Peyer's patch (tissue), 4 donors: ENCODE data around the gene CYP24A1. TPM values are rescaled to one million over a fixed set of nuclear protein-coding genes. Genes with fewer than 3 reads are reported as not detected.

Experiments used
- DNase-seq, 3 donors: peaks; one replicate each; pipeline ENCODE4 v3.0.0-alpha.2; 2017 to 2019
- H3K27ac ChIP-seq, 4 donors: fragments of 200-600 bp; sonication (generic); one replicate each; pipeline ENCODE4 v1.5.1; 2016 to 2019
- H3K27me3 ChIP-seq, 2 donors: fragments of 200-600 bp; sonication (generic); one replicate each; pipeline ENCODE4 v1.5.1; 2019
- H3K36me3 ChIP-seq, 3 donors: fragments of 200-600 bp; sonication (generic); one replicate each; pipeline ENCODE4 v1.5.1; 2016 to 2019
- H3K4me1 ChIP-seq, 4 donors: fragments of 200-600 bp; sonication (generic); one replicate each; pipeline ENCODE4 v1.5.1; 2016 to 2019
- H3K4me3 ChIP-seq, 4 donors: fragments of 200-600 bp; sonication (generic); 1 replicate in 3 of 4; 2 replicates in 1 of 4; pipeline ENCODE4 v1.5.1; 2016 to 2019; ENCODE audit warnings: mild to moderate bottlenecking in 1 of 4
- H3K9me3 ChIP-seq, 4 donors: fragments of 200-600 bp; sonication (generic); one replicate each; pipeline ENCODE4 v1.5.1; 2016 to 2019; ENCODE audit warnings: mild to moderate bottlenecking in 1 of 4
- CTCF ChIP-seq, 6 experiments: fragments of 450-650 bp in 4 of 6; fragments of 200-600 bp in 2 of 6; sonication (generic) in 1 of 6; IDR thresholded peaks; one replicate each; pipeline ENCODE4 v1.5.1; 2017 to 2019; ENCODE audit warnings: antibody characterized with exemption in 6 of 6, mild to moderate bottlenecking in 3 of 6, moderate library complexity in 1 of 6
- POLR2A ChIP-seq, 2 donors: fragments of 450-650 bp; IDR thresholded peaks; one replicate each; pipeline ENCODE4 v1.5.1; 2017; ENCODE audit warnings: antibody characterized with exemption in 2 of 2, mild to moderate bottlenecking in 2 of 2, moderate library complexity in 2 of 2
- total RNA-seq, 4 donors: library from RNA; depleted of rRNA; stranded (reverse); fragments of >200 nt; gene quantifications; one replicate each; pipeline ENCODE4 v1.1.0, GENCODE V29; 2016

The CYP24A1 gene
- total RNA-seq, 4 donors from 2014 or later = not detected

GRCh38 chr20:54201268-54201846, 27.6 kb upstream of the CYP24A1 start:
- H3K27ac ChIP-seq = no peak overlapping the region
- no peaks in the 10 kb centered on the region for H3K27me3 ChIP-seq
- no peak for TF ChIP-seq POLR2A (IDR thresholded peaks at IDR 0.05)
- TF ChIP-seq CTCF (IDR thresholded peaks at IDR 0.05) = no peak
- no peaks in the 10 kb centered on the region for H3K36me3 ChIP-seq
- H3K9me3 ChIP-seq = no peaks in the 10 kb centered on the region
- no peak for DNase-seq
- H3K4me3 ChIP-seq = no peak overlapping the region
- H3K4me1 ChIP-seq = no peaks in the 10 kb centered on the region

GRCh38 chr20:54200487-54201267, 26.9 kb upstream of the CYP24A1 start:
- Histone ChIP-seq H3K9me3 (no peaks in the 10 kb centered on the region), H3K36me3 (no peaks in the 10 kb centered on the region), H3K4me1 (no peaks in the 10 kb centered on the region), H3K27me3 (no peaks in the 10 kb centered on the region), H3K27ac (no peak overlapping the region), H3K4me3 (no peak overlapping the region)
- DNase-seq = no peak
- no peak for TF ChIP-seq POLR2A (IDR thresholded peaks at IDR 0.05)
- TF ChIP-seq CTCF (IDR thresholded peaks at IDR 0.05) = no peak

- peak; percentile 61 to 92 (median 85) for DNase-seq
- no peak overlapping the region for H3K4me3 ChIP-seq
- peak; percentile 52 to 89 (median 88) for TF ChIP-seq CTCF (IDR thresholded peaks at IDR 0.05)
- TF ChIP-seq POLR2A (IDR thresholded peaks at IDR 0.05) = no peak
- no peaks in the 10 kb centered on the region for H3K4me1 ChIP-seq
- H3K27me3 ChIP-seq = no peaks in the 10 kb centered on the region
- H3K36me3 ChIP-seq = no peaks in the 10 kb centered on the region
- no peak overlapping the region for H3K27ac ChIP-seq
- no peaks in the 10 kb centered on the region for H3K9me3 ChIP-seq
Observed at GRCh38 chr20:54199721-54200176, 26.0 kb upstream of the CYP24A1 start.

GRCh38 chr20:54199283-54199682, 25.5 kb upstream of the CYP24A1 start:
- Histone ChIP-seq H3K4me1 (no peaks in the 10 kb centered on the region), H3K27me3 (no peaks in the 10 kb centered on the region), H3K4me3 (no peak overlapping the region), H3K9me3 (no peaks in the 10 kb centered on the region), H3K27ac (no peak overlapping the region), H3K36me3 (no peaks in the 10 kb centered on the region)
- DNase-seq = no peak
- TF ChIP-seq POLR2A (IDR thresholded peaks at IDR 0.05) = no peak
- no peak for TF ChIP-seq CTCF (IDR thresholded peaks at IDR 0.05)

- no peak for DNase-seq
- no peak for TF ChIP-seq POLR2A (IDR thresholded peaks at IDR 0.05)
- TF ChIP-seq CTCF (IDR thresholded peaks at IDR 0.05) = peak in 3 of 6 experiments; percentile 39 to 61 (median 39)
- Histone ChIP-seq H3K27me3 (no peaks in the 10 kb centered on the region), H3K9me3 (no peaks in the 10 kb centered on the region), H3K36me3 (no peaks in the 10 kb centered on the region), H3K4me3 (no peak overlapping the region), H3K27ac (no peak overlapping the region), H3K4me1 (no peaks in the 10 kb centered on the region)
Observed at GRCh38 chr20:54197621-54198604, 24.1 kb upstream of the CYP24A1 start.
